OCI-LY1 (cell line): ENCODE results near the gene CYP2C18.

Experiments used
- CTCF ChIP-seq: fragments of 200-600 bp; sonication (generic), shearing (Covaris generic); IDR thresholded peaks from 2 replicates; pipeline ENCODE4 v1.5.1; 2017; ENCODE audit warnings: mild to moderate bottlenecking, antibody characterized with exemption, low read length, moderate library complexity, mixed read lengths
- EZH2 ChIP-seq: fragments of 200-600 bp; sonication (generic), shearing (Covaris generic); IDR thresholded peaks from 2 replicates; pipeline ENCODE4 v1.8.0; 2017; ENCODE audit warnings: borderline replicate concordance, mixed run types, mild to moderate bottlenecking, antibody characterized with exemption, low read length, moderate library complexity, mixed read lengths

DNA sequence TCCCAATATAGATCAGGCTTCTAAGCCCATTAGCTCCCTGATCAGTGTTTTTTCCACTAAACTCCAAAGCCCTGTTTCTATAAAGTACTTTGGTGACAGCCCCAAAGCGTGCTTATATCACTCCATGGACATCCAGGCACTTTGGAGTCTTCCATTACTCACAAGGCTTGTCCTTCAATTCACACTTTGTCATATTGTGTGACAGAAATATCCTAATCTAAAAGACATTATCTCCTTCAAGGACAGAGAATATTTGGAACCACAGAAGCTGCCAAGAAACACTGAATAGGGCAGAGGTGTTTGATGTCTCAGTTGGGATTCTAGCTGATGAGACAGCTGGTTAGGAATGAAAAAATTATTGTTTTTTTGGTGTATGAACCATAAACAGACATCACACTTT lies 97.3 kb downstream of the CYP2C18 start:
- TF ChIP-seq EZH2: no peak
- no peak for TF ChIP-seq CTCF
